HL-60 (cell line): ENCODE measurements around the gene PTRH2.

Source experiments
- DNase-seq, 2 experiments: peaks; one replicate each; pipeline ENCODE4 v3.0.0-alpha.2; 2010 to 2020; ENCODE audit warnings: low read depth in 1 of 2, low spot score in 1 of 2
- H3K27ac ChIP-seq: fragments of 250-450 bp; sonication (Bioruptor Pico); replicated peaks from 2 replicates; pipeline ENCODE4 v1.5.1; 2020; ENCODE audit warnings: mild to moderate bottlenecking, moderate library complexity
- H3K27me3 ChIP-seq: fragments of 250-450 bp; sonication (Bioruptor Pico); 2 replicates; pipeline ENCODE4 v1.5.1; 2021; ENCODE audit warnings: mild to moderate bottlenecking, moderate library complexity; ENCODE audit not compliant: insufficient read depth, poor library complexity, severe bottlenecking
- H3K4me3 ChIP-seq: replicated peaks from 2 replicates; pipeline ENCODE4 v1.5.1; 2011; ENCODE audit warnings: mild to moderate bottlenecking, control low read depth, low read length; ENCODE audit not compliant: insufficient read depth
- GABPA ChIP-seq: IDR thresholded peaks from 2 replicates; pipeline ENCODE4 v1.6.1; 2012; ENCODE audit warnings: low read depth
- POLR2AphosphoS5 ChIP-seq: IDR thresholded peaks from 2 replicates; pipeline ENCODE4 v1.6.1; 2012; ENCODE audit warnings: low read depth
- SPI1 ChIP-seq: IDR thresholded peaks from 2 replicates; pipeline ENCODE4 v1.6.1; 2012; ENCODE audit warnings: low read depth, mild to moderate bottlenecking, borderline replicate concordance
- TF ChIP-seq, protein P1 (sequence below): IDR thresholded peaks from 2 replicates; pipeline ENCODE4 v1.6.1; 2012; ENCODE audit warnings: low read depth; ENCODE audit not compliant: insufficient replicate concordance
- TF ChIP-seq, protein P2 (sequence below): IDR thresholded peaks from one replicate; pipeline ENCODE4 v1.5.1; 2011; ENCODE audit warnings: low read length, control low read depth, inconsistent platforms; ENCODE audit not compliant: insufficient read depth

PTRH2 gene

GRCh38 chr17:59688496-59688895, 18.7 kb downstream of the PTRH2 start:
- no peak for TF ChIP-seq POLR2AphosphoS5
- TF ChIP-seq, protein P1, sequence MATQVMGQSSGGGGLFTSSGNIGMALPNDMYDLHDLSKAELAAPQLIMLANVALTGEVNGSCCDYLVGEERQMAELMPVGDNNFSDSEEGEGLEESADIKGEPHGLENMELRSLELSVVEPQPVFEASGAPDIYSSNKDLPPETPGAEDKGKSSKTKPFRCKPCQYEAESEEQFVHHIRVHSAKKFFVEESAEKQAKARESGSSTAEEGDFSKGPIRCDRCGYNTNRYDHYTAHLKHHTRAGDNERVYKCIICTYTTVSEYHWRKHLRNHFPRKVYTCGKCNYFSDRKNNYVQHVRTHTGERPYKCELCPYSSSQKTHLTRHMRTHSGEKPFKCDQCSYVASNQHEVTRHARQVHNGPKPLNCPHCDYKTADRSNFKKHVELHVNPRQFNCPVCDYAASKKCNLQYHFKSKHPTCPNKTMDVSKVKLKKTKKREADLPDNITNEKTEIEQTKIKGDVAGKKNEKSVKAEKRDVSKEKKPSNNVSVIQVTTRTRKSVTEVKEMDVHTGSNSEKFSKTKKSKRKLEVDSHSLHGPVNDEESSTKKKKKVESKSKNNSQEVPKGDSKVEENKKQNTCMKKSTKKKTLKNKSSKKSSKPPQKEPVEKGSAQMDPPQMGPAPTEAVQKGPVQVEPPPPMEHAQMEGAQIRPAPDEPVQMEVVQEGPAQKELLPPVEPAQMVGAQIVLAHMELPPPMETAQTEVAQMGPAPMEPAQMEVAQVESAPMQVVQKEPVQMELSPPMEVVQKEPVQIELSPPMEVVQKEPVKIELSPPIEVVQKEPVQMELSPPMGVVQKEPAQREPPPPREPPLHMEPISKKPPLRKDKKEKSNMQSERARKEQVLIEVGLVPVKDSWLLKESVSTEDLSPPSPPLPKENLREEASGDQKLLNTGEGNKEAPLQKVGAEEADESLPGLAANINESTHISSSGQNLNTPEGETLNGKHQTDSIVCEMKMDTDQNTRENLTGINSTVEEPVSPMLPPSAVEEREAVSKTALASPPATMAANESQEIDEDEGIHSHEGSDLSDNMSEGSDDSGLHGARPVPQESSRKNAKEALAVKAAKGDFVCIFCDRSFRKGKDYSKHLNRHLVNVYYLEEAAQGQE: no peak
- TF ChIP-seq, protein P2, sequence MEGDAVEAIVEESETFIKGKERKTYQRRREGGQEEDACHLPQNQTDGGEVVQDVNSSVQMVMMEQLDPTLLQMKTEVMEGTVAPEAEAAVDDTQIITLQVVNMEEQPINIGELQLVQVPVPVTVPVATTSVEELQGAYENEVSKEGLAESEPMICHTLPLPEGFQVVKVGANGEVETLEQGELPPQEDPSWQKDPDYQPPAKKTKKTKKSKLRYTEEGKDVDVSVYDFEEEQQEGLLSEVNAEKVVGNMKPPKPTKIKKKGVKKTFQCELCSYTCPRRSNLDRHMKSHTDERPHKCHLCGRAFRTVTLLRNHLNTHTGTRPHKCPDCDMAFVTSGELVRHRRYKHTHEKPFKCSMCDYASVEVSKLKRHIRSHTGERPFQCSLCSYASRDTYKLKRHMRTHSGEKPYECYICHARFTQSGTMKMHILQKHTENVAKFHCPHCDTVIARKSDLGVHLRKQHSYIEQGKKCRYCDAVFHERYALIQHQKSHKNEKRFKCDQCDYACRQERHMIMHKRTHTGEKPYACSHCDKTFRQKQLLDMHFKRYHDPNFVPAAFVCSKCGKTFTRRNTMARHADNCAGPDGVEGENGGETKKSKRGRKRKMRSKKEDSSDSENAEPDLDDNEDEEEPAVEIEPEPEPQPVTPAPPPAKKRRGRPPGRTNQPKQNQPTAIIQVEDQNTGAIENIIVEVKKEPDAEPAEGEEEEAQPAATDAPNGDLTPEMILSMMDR: no peak
- TF ChIP-seq SPI1: no peak
- TF ChIP-seq GABPA: no peak
- Histone ChIP-seq H3K27ac (no peak overlapping the region), H3K27me3 (no peaks in the 10 kb centered on the region), H3K4me3 (no peak overlapping the region)
- no peak for DNase-seq

- no peak for DNase-seq
- H3K4me3 ChIP-seq: no peak overlapping the region
- no peak for TF ChIP-seq POLR2AphosphoS5
- TF ChIP-seq, protein P2: no peak
- H3K27me3 ChIP-seq: no peaks in the 10 kb centered on the region
- no peak overlapping the region for H3K27ac ChIP-seq
These were observed 19.2 kb downstream of the PTRH2 start for GRCh38 chr17:59688008-59688407.

- H3K27me3 ChIP-seq: no peaks in the 10 kb centered on the region
These were observed 22.3 kb downstream of the PTRH2 start for GRCh38 chr17:59684967-59685366.

More at GRCh38 chr17:59684967-59685366, 22.3 kb downstream of the PTRH2 start:
- TF ChIP-seq, protein P1: no peak
- TF ChIP-seq POLR2AphosphoS5: no peak
- TF ChIP-seq, protein P2: no peak
- no peak for TF ChIP-seq SPI1
- no peak for TF ChIP-seq GABPA
- Histone ChIP-seq H3K4me3 (no peak overlapping the region), H3K27ac (no peak overlapping the region)
- no peak for DNase-seq
